Natural killer cell (primary cell): Measurements from ENCODE around the gene YIF1A. TPM values are rescaled to one million over a fixed set of nuclear protein-coding genes. Genes with fewer than 3 reads are reported as not detected.
"Not testable (repeated sequence)": the region's sequence is repeated elsewhere in the genome, so short reads cannot be mapped to it uniquely, and the experiment has no call there.

Experiments
- ATAC-seq, 3 donors: fragments of 150-1000 bp in 2 of 3; fragments of 200-7000 bp in 1 of 3; cut with Tn5 transposase; 1 replicate in 1 of 3; 2 replicates in 2 of 3; pipeline ENCODE4 v1.10.0; 2021; ENCODE audit warnings: mild to moderate bottlenecking in 2 of 3, moderate library complexity in 2 of 3
- DNase-seq, 2 donors: peaks; one replicate each; pipeline versions ENCODE4 v3.0.0 to v3.0.0-alpha.2; 2013 to 2021; ENCODE audit warnings: mixed read lengths in 1 of 2
- H3K27ac ChIP-seq: one replicate; pipeline ENCODE4 v1.5.1; 2013; ENCODE audit warnings: mild to moderate bottlenecking, low read length
- H3K27me3 ChIP-seq: one replicate; pipeline ENCODE4 v1.6.1; 2013; ENCODE audit warnings: low read length; ENCODE audit not compliant: control insufficient read depth, insufficient read depth
- H3K36me3 ChIP-seq: one replicate; pipeline ENCODE4 v1.6.1; 2013; ENCODE audit warnings: low read length; ENCODE audit not compliant: control insufficient read depth, insufficient read depth
- H3K4me1 ChIP-seq: one replicate; pipeline ENCODE4 v1.6.1; 2013; ENCODE audit warnings: low read length; ENCODE audit not compliant: control insufficient read depth, insufficient read depth
- H3K4me3 ChIP-seq: one replicate; pipeline ENCODE4 v1.5.1; 2013; ENCODE audit warnings: low read length
- H3K9me3 ChIP-seq: one replicate; pipeline ENCODE4 v1.6.1; 2013; ENCODE audit warnings: low read length; ENCODE audit not compliant: control insufficient read depth, insufficient read depth
- H3K27ac Mint-ChIP-seq, 2 donors: one replicate each; pipeline ENCODE4 v1.8.0; 2022; ENCODE audit warnings: mild to moderate bottlenecking in 2 of 2, mixed read lengths in 2 of 2, moderate library complexity in 1 of 2
- H3K27me3 Mint-ChIP-seq, 2 donors: one replicate each; pipeline ENCODE4 v1.8.0; 2022; ENCODE audit warnings: low read depth in 2 of 2, mixed read lengths in 2 of 2
- H3K36me3 Mint-ChIP-seq: one replicate; pipeline ENCODE4 v1.8.0; 2022; ENCODE audit warnings: mixed read lengths
- H3K4me1 Mint-ChIP-seq, 2 donors: one replicate each; pipeline ENCODE4 v1.8.0; 2022; ENCODE audit warnings: mixed read lengths in 2 of 2
- H3K4me3 Mint-ChIP-seq: one replicate; pipeline ENCODE4 v1.8.0; 2022; ENCODE audit warnings: mild to moderate bottlenecking, moderate library complexity, mixed read lengths
- H3K9me3 Mint-ChIP-seq, 2 donors: one replicate each; pipeline ENCODE4 v1.8.0; 2022; ENCODE audit warnings: mixed read lengths in 2 of 2
- CTCF ChIP-seq: fragments of 200-600 bp; IDR thresholded peaks from one replicate; pipeline ENCODE4 v1.8.0; 2022; ENCODE audit warnings: antibody characterized with exemption
- WGBS: methylation state at CpG from one replicate; pipeline ENCODE4 v1.1.7; 2013; ENCODE audit warnings: missing lambda C conversion rate; ENCODE audit not compliant: insufficient coverage; 5-methylcytosine and 5-hydroxymethylcytosine counted together
- intact Hi-C: fragments of 100-400 bp; cut with micrococcal nuclease; formaldehyde crosslinking; loops from one replicate; pipeline ENCODE4 v1.14.2; 2022
- total RNA-seq, 4 donors: library from RNA; stranded (reverse); fragments of 120-200 nt in 1 of 4; gene quantifications; one replicate each; pipeline versions ENCODE4 v1.2.3 to v1.2.4, GENCODE V29; 2013 to 2022

Gene YIF1A
- total RNA-seq, 3 donors from 2014 or later (not counting 1 experiment from before 2014, with no cell fraction given) = 21.9 to 28.5 (median 23.6) TPM

GRCh38 chr11:66279092-66279734, 9.7 kb downstream of the YIF1A start:
- peaks cover 3% of the 10 kb centered on the region for H3K36me3 Mint-ChIP-seq
- intact Hi-C loops = no loop called here
- Histone ChIP-seq H3K27me3 (peaks cover 10% of the 10 kb centered on the region), H3K4me1 (peaks cover 59% of the 10 kb centered on the region), H3K27ac (no peak overlapping the region), H3K36me3 (peaks cover 24% of the 10 kb centered on the region), H3K9me3 (no peaks in the 10 kb centered on the region), H3K4me3 (no peak overlapping the region)
- WGBS = 86% methylated on average over 15 of the region's 15 CpGs
- no peaks in the 10 kb centered on the region for H3K9me3 Mint-ChIP-seq
- DNase-seq = no peak
- H3K4me1 Mint-ChIP-seq = peaks cover 12 to 65% of the 10 kb centered on the region in 2 donors
- H3K4me3 Mint-ChIP-seq = peak overlapping the region; percentile 69
- H3K27ac Mint-ChIP-seq = peak overlapping the region; percentile 21 to 78
- peaks cover 7 to 14% of the 10 kb centered on the region in 2 donors for H3K27me3 Mint-ChIP-seq
- no peak for ATAC-seq
- TF ChIP-seq CTCF = no peak

GRCh38 chr11:66278363-66279091, 10.4 kb downstream of the YIF1A start:
- 4% methylated on average over 37 of the region's 45 CpGs for WGBS
- Histone ChIP-seq H3K27me3 (peaks cover 10% of the 10 kb centered on the region), H3K4me1 (peaks cover 65% of the 10 kb centered on the region), H3K27ac (no peak overlapping the region), H3K36me3 (peaks cover 28% of the 10 kb centered on the region), H3K4me3 (no peak overlapping the region), H3K9me3 (no peaks in the 10 kb centered on the region)
- ATAC-seq = peak in 1 of 3 donors; percentile 1
- Mint-ChIP-seq H3K27me3 (peaks cover 7 to 14% of the 10 kb centered on the region in 2 donors), H3K4me3 (peak overlapping the region; percentile 61), H3K4me1 (peaks cover 19 to 72% of the 10 kb centered on the region in 2 donors), H3K9me3 (no peaks in the 10 kb centered on the region), H3K36me3 (peaks cover 9% of the 10 kb centered on the region), H3K27ac (peak overlapping the region; percentile 21 to 78)
- intact Hi-C loops = no loop called here
- TF ChIP-seq CTCF = no peak
- peak in 1 of 2 donors; percentile 71 for DNase-seq

- Mint-ChIP-seq H3K36me3 (peaks cover 14% of the 10 kb centered on the region), H3K9me3 (no peaks in the 10 kb centered on the region), H3K27me3 (peaks cover 7 to 14% of the 10 kb centered on the region in 2 donors), H3K4me3 (peak within 1 kb of the TSS; percentile 62), H3K4me1 (peaks cover 27 to 74% of the 10 kb centered on the region in 2 donors), H3K27ac (peak within 1 kb of the TSS; percentile 21 to 78)
- H3K27me3 ChIP-seq = peaks cover 10% of the 10 kb centered on the region
- H3K4me3 ChIP-seq = peak within 1 kb of the TSS; percentile 8
- peaks cover 67% of the 10 kb centered on the region for H3K4me1 ChIP-seq
- H3K36me3 ChIP-seq = peaks cover 35% of the 10 kb centered on the region
- H3K27ac ChIP-seq = no peak within 1 kb of the TSS
- no peaks in the 10 kb centered on the region for H3K9me3 ChIP-seq
- WGBS = 1% methylated on average over 84 of the region's 84 CpGs
- DNase-seq = peak; percentile 55 to 78
- no peak for TF ChIP-seq CTCF
- intact Hi-C loops = no loop called here
- peak; percentile 44 to 51 (median 47) for ATAC-seq
These were observed 11.2 kb downstream of the YIF1A start, which contains the start of gene CNIH2 for GRCh38 chr11:66277471-66278362. TSS of gene CNIH2 (plus strand) at chr11:66278175. CDS start at chr11:66278457, 282 bp downstream.

- H3K4me1 ChIP-seq = peaks cover 67% of the 10 kb centered on the region
- Mint-ChIP-seq H3K4me3 (peak overlapping the region; percentile 62), H3K4me1 (peaks cover 32 to 73% of the 10 kb centered on the region in 2 donors)
These were observed 11.9 kb downstream of the YIF1A start for GRCh38 chr11:66277064-66277463.

GRCh38 chr11:66276619-66277018, 12.3 kb downstream of the YIF1A start:
- peaks cover 7 to 12% of the 10 kb centered on the region in 2 donors for H3K27me3 Mint-ChIP-seq
- Histone ChIP-seq H3K27me3 (peaks cover 10% of the 10 kb centered on the region), H3K4me1 (peaks cover 67% of the 10 kb centered on the region), H3K36me3 (peaks cover 44% of the 10 kb centered on the region)
- H3K4me3 Mint-ChIP-seq, H3K27ac ChIP-seq, ATAC-seq, intact Hi-C loops, H3K9me3 ChIP-seq, H3K4me3 ChIP-seq, DNase-seq, H3K9me3 Mint-ChIP-seq: not testable (repeated sequence)
- H3K36me3 Mint-ChIP-seq = peaks cover 14% of the 10 kb centered on the region
- H3K4me1 Mint-ChIP-seq = peaks cover 36 to 73% of the 10 kb centered on the region in 2 donors
- peak overlapping the region in 1 of 2 donors; percentile 58 for H3K27ac Mint-ChIP-seq
- 89% methylated on average over 13 of the region's 13 CpGs for WGBS

More at GRCh38 chr11:66277064-66277463, 11.9 kb downstream of the YIF1A start:
- peak overlapping the region in 1 of 2 donors; percentile 58 for H3K27ac Mint-ChIP-seq
- H3K4me3 ChIP-seq, intact Hi-C loops, H3K9me3 Mint-ChIP-seq, ATAC-seq, H3K9me3 ChIP-seq, DNase-seq, H3K27ac ChIP-seq: not testable (repeated sequence)
- peaks cover 10% of the 10 kb centered on the region for H3K27me3 ChIP-seq
- 32% methylated on average over 4 of the region's 4 CpGs for WGBS
- peaks cover 7 to 14% of the 10 kb centered on the region in 2 donors for H3K27me3 Mint-ChIP-seq
- peaks cover 14% of the 10 kb centered on the region for H3K36me3 Mint-ChIP-seq
- peaks cover 40% of the 10 kb centered on the region for H3K36me3 ChIP-seq
